Measurements from ENCODE around the gene AKAP13. TPM values are rescaled to one million over a fixed set of nuclear protein-coding genes. Genes with fewer than 3 reads are reported as not detected.

The AKAP13 gene
- total RNA-seq, 4 donors from 2014 or later = 131 to 265 (median 224) TPM

GRCh38 chr15:85489773-85490493 is 109.5 kb downstream of the AKAP13 start:
- TF ChIP-seq, protein P1, sequence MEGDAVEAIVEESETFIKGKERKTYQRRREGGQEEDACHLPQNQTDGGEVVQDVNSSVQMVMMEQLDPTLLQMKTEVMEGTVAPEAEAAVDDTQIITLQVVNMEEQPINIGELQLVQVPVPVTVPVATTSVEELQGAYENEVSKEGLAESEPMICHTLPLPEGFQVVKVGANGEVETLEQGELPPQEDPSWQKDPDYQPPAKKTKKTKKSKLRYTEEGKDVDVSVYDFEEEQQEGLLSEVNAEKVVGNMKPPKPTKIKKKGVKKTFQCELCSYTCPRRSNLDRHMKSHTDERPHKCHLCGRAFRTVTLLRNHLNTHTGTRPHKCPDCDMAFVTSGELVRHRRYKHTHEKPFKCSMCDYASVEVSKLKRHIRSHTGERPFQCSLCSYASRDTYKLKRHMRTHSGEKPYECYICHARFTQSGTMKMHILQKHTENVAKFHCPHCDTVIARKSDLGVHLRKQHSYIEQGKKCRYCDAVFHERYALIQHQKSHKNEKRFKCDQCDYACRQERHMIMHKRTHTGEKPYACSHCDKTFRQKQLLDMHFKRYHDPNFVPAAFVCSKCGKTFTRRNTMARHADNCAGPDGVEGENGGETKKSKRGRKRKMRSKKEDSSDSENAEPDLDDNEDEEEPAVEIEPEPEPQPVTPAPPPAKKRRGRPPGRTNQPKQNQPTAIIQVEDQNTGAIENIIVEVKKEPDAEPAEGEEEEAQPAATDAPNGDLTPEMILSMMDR (IDR thresholded peaks at IDR 0.05; ENCODE audit: low read depth) = no peak

DNA sequence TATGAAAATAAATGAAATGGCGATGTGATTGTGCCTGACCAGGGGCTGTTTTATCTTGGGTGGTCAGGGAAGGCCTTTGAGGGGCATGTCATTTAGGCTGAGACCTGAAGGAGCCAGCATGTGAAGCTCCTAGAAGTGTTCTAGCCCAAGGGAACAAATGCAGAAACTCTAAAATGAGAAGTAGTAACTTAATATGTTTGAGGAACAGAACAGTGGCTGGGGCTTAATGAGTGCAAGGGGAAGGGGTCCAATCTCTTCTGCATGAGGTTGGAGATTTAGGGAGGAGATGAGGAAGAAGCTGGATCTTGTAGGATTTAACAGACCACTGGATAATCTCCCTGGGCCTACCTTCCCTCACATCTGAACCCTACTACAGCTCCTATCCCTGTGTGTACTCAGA is 110.5 kb downstream of the AKAP13 start:
- TF ChIP-seq, protein P1 (IDR thresholded peaks at IDR 0.05; ENCODE audit: low read depth) = no peak

DNA sequence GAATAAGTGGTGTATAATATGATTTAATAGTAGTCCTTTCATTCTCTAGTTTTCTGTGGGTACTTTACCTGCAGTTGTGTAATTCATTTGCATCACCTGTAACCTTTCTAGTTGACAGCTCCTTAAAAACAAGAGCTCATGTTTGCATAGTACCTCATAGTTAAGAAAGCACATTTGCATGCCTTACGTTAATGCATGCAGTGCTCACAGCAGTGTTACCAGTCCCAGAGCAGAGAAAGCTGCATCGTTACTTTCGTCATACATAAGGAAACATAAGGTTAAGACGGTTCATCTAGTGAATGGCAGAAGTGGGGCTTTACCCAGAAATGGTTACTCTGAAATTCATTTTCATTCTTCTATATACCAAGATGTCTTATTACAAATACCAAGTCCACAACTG is 111.3 kb downstream of the AKAP13 start:
- TF ChIP-seq, protein P1 (IDR thresholded peaks at IDR 0.05; ENCODE audit: low read depth) = no peak

GRCh38 chr15:85492406-85492805 is 112.0 kb downstream of the AKAP13 start:
- TF ChIP-seq, protein P1 (IDR thresholded peaks at IDR 0.05; ENCODE audit: low read depth) = no peak

DNA sequence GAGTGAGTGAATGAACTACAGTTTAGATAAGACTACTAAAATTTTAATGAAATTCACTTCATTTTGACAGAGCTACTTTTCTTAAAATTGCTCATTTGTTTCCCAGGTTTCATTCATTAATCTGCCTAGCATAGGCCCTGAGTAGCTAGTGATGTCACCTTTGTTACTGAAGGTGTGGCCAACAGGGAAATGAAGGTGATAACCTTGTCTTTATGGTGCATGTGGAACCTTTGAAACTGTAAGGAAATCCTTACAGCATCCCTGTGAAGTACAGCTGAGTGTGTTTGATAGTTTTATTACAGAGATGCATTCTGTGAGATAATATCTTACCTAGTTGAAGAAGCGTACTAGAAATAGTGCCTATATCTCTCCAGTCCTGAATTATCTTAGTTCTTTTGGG is 112.9 kb downstream of the AKAP13 start:
- TF ChIP-seq, protein P1 (IDR thresholded peaks at IDR 0.05; ENCODE audit: low read depth) = no peak

DNA sequence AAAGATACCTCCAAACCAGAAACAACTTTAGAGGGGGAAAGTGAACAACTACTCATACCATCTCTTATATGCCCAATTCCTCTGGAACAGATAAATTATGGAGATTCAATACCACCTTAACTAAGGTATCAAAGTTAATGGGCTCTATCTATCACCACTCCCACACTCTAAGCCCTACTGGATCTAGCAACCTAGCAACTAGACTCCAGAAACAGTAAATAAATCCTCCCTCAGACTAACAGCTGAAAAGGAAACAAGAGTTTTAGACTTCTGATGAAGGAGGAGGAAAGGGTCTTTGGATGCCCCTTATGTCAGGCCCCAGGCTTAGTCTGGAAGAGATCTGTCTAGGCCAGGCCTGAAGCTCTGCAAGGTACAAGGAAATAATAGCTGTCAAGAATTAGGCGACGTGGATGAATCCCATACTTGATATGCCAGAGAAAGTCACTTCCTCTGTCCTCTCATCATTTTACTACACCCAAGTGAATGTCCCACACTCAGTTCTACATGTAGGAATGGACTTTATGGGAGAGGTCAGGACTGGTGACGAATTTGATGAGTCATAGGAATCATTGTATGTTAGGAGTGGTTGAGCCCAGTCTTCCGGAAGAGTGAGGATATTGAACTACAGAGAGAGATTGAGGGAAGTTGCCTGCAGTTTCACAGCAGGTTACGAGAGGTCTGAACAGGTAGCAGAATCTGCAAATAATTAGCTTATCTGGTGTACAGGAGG is 113.8 kb downstream of the AKAP13 start:
- TF ChIP-seq, protein P1 (IDR thresholded peaks at IDR 0.05; ENCODE audit: low read depth) = no peak

GRCh38 chr15:85495096-85495495 is 114.7 kb downstream of the AKAP13 start:
- TF ChIP-seq, protein P1 (IDR thresholded peaks at IDR 0.05; ENCODE audit: low read depth) = no peak
